Stimulated activated effector memory CD8-positive, alpha-beta T cell treated with anti-CD3 and anti-CD28 coated beads, Interleukin-12 subunit alpha, Interleukin-12 subunit beta, amount 100 ng/mL, for 72 hours (primary cell): ENCODE results near the gene OLFM2.
A peak's percentile ranks its signal among the peaks of the same experiment; 100 is the strongest.
"Not testable (repeated sequence)": the region's sequence is repeated elsewhere in the genome, so short reads cannot be mapped to it uniquely, and the experiment has no call there.

ENCODE experiments used
- ATAC-seq: fragments of 150-1000 bp; cut with Tn5 transposase; 2 replicates; pipeline ENCODE4 v1.10.0; 2021
- DNase-seq, 2 donors: peaks; one replicate each; pipeline ENCODE4 v3.0.0; 2021 to 2022; ENCODE audit warnings: low spot score in 2 of 2
- H3K27ac Mint-ChIP-seq: one replicate; pipeline ENCODE4 v1.8.0; 2022; ENCODE audit warnings: mild to moderate bottlenecking, mixed read lengths
- H3K36me3 Mint-ChIP-seq: one replicate; pipeline ENCODE4 v1.8.0; 2022; ENCODE audit warnings: mild to moderate bottlenecking, mixed read lengths
- H3K4me1 Mint-ChIP-seq: one replicate; pipeline ENCODE4 v1.8.0; 2022; ENCODE audit warnings: mixed read lengths
- H3K4me3 Mint-ChIP-seq: one replicate; pipeline ENCODE4 v1.8.0; 2022; ENCODE audit warnings: mild to moderate bottlenecking, mixed read lengths
- H3K9me3 Mint-ChIP-seq: one replicate; pipeline ENCODE4 v1.8.0; 2022; ENCODE audit warnings: mixed read lengths

OLFM2 gene

GRCh38 chr19:9953802-9954542 lies 17.7 kb upstream of the OLFM2 start:
- H3K9me3 Mint-ChIP-seq, result no peaks in the 10 kb centered on the region
- H3K4me3 Mint-ChIP-seq, result no peak overlapping the region
- no peaks in the 10 kb centered on the region for H3K4me1 Mint-ChIP-seq
- no peak for DNase-seq
- H3K27ac Mint-ChIP-seq, result no peak overlapping the region
- H3K36me3 Mint-ChIP-seq, result no peaks in the 10 kb centered on the region
- no peak for ATAC-seq

- DNase-seq (no peak), ATAC-seq (no peak)
- Mint-ChIP-seq H3K9me3 (no peaks in the 10 kb centered on the region), H3K4me1 (no peaks in the 10 kb centered on the region), H3K4me3 (no peak overlapping the region), H3K36me3 (no peaks in the 10 kb centered on the region), H3K27ac (no peak overlapping the region)
Observed at GRCh38 chr19:9952276-9952675, 16.0 kb upstream of the OLFM2 start.

- H3K9me3 Mint-ChIP-seq, result no peaks in the 10 kb centered on the region
- no peaks in the 10 kb centered on the region for H3K4me1 Mint-ChIP-seq
- ATAC-seq (no peak), DNase-seq (no peak)
- no peak overlapping the region for H3K27ac Mint-ChIP-seq
- no peaks in the 10 kb centered on the region for H3K36me3 Mint-ChIP-seq
- H3K4me3 Mint-ChIP-seq, result no peak overlapping the region
Observed at GRCh38 chr19:9947441-9947840, 11.1 kb upstream of the OLFM2 start.

GRCh38 chr19:9946528-9947125 lies 10.3 kb upstream of the OLFM2 start:
- not testable (repeated sequence) for H3K9me3 Mint-ChIP-seq, H3K4me1 Mint-ChIP-seq, H3K4me3 Mint-ChIP-seq, DNase-seq, H3K27ac Mint-ChIP-seq, H3K36me3 Mint-ChIP-seq, ATAC-seq

- no peak overlapping the region for H3K27ac Mint-ChIP-seq
- DNase-seq, result no peak
- ATAC-seq, result no peak
Observed at GRCh38 chr19:9945319-9945966, 9.1 kb upstream of the OLFM2 start.

DNA sequence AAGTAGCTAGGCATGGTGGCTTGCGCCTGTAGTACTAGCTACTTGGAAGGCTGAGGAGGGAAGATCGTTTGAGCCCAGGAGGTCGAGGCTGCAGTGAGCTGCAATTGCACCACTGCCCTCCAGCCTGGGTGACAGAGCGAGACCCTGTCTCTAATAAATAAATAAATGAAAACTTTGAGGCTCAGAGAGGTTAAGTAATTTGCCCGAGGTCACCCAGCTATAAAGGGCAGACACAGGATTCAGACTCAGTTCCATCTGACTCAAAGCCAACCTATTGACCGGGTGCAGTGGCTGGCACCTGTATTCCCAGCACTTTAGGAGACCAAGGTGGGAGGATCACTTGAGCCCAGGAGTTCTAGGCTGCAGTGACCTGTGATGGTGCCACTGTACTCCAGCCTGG lies 7.4 kb upstream of the OLFM2 start:
- no peaks in the 10 kb centered on the region for H3K4me1 Mint-ChIP-seq
- H3K9me3 Mint-ChIP-seq, result peaks cover 4% of the 10 kb centered on the region
- ATAC-seq (no peak), DNase-seq (no peak)
- H3K27ac Mint-ChIP-seq, result no peak overlapping the region
- H3K4me3 Mint-ChIP-seq, result no peak overlapping the region
- no peaks in the 10 kb centered on the region for H3K36me3 Mint-ChIP-seq

More at GRCh38 chr19:9945319-9945966, 9.1 kb upstream of the OLFM2 start:
- no peak overlapping the region for H3K4me3 Mint-ChIP-seq
- no peaks in the 10 kb centered on the region for H3K4me1 Mint-ChIP-seq
- peaks cover 4% of the 10 kb centered on the region for H3K9me3 Mint-ChIP-seq
- H3K36me3 Mint-ChIP-seq, result no peaks in the 10 kb centered on the region

- Mint-ChIP-seq H3K36me3 (peaks cover 6% of the 10 kb centered on the region), H3K27ac (no peak overlapping the region), H3K4me1 (peaks cover 7% of the 10 kb centered on the region), H3K4me3 (no peak overlapping the region), H3K9me3 (peaks cover 4% of the 10 kb centered on the region)
- no peak for ATAC-seq
- no peak for DNase-seq
Observed at GRCh38 chr19:9941671-9942070, 5.4 kb upstream of the OLFM2 start.

- H3K9me3 Mint-ChIP-seq, result peaks cover 4% of the 10 kb centered on the region
- peaks cover 8% of the 10 kb centered on the region for H3K4me1 Mint-ChIP-seq
- peaks cover 6% of the 10 kb centered on the region for H3K36me3 Mint-ChIP-seq
- H3K27ac Mint-ChIP-seq, result no peak overlapping the region
- ATAC-seq (no peak), DNase-seq (no peak)
- H3K4me3 Mint-ChIP-seq, result no peak overlapping the region
Observed at GRCh38 chr19:9941231-9941630, 4.9 kb upstream of the OLFM2 start.

- H3K27ac Mint-ChIP-seq, result no peak overlapping the region
- no peak overlapping the region for H3K4me3 Mint-ChIP-seq
- ATAC-seq (no peak), DNase-seq (no peak)
- H3K9me3 Mint-ChIP-seq, result peaks cover 4% of the 10 kb centered on the region
- H3K4me1 Mint-ChIP-seq, result peaks cover 9% of the 10 kb centered on the region
- H3K36me3 Mint-ChIP-seq, result peaks cover 6% of the 10 kb centered on the region
Observed at GRCh38 chr19:9940778-9941177, 4.5 kb upstream of the OLFM2 start.

DNA sequence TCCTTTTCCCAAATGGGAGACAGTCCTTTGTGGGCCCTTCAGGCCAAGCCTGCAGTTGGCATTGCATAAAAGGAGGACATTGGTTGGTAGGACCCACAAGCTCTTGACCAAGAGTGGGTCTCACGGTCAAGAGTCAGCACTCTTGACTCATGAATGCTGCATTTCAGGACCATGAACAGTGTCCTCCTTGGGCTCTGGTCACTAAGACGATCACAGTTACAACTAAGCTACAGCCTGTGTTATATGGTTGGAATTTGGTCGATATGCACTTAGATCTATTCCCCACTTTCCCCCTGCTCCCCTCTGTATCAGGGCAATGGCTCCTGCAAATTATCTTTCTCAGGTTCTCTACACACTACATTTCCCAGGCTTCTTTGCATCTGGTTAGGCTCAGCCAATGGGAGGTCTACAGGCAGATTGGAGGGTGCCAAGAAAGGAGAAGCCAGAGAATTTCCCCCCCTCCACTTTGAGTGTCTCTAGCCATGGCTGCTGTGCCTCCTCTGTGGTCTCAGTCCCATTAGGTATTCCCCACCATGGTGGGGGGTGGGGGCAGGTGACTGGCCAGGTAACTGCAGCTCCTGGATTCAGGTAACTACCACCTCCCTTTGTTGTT lies 3.1 kb upstream of the OLFM2 start:
- Mint-ChIP-seq H3K9me3 (peaks cover 4% of the 10 kb centered on the region), H3K27ac (no peak overlapping the region), H3K36me3 (peaks cover 6% of the 10 kb centered on the region), H3K4me3 (no peak overlapping the region), H3K4me1 (peaks cover 23% of the 10 kb centered on the region)
- no peak for DNase-seq
- ATAC-seq, result no peak

DNA sequence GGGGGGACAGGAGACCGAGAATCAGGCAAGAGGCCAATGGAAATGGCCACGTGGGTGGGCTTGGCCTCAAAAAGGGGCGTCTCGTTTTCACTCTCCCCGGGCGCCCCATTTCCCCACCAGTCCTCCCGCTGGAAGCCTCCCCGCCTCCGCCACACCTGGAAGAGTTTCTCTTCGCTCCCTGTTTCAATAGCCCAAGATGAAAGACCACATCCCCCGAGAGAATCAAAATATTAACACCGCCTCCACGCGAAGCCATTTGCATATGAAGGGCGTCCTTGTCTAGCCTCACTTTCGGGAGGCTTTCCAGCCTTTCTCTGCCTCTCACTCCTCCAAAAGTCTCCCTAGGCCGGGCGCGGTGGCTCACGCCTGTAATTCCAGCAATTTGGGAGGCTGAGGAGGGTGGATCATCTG lies 691 bp upstream of the OLFM2 start:
- Mint-ChIP-seq H3K27ac (no peak overlapping the region), H3K9me3 (peaks cover 4% of the 10 kb centered on the region), H3K4me1 (peaks cover 30% of the 10 kb centered on the region), H3K36me3 (peaks cover 6% of the 10 kb centered on the region), H3K4me3 (peak overlapping the region; percentile 62)
- ATAC-seq (no peak), DNase-seq (no peak)

DNA sequence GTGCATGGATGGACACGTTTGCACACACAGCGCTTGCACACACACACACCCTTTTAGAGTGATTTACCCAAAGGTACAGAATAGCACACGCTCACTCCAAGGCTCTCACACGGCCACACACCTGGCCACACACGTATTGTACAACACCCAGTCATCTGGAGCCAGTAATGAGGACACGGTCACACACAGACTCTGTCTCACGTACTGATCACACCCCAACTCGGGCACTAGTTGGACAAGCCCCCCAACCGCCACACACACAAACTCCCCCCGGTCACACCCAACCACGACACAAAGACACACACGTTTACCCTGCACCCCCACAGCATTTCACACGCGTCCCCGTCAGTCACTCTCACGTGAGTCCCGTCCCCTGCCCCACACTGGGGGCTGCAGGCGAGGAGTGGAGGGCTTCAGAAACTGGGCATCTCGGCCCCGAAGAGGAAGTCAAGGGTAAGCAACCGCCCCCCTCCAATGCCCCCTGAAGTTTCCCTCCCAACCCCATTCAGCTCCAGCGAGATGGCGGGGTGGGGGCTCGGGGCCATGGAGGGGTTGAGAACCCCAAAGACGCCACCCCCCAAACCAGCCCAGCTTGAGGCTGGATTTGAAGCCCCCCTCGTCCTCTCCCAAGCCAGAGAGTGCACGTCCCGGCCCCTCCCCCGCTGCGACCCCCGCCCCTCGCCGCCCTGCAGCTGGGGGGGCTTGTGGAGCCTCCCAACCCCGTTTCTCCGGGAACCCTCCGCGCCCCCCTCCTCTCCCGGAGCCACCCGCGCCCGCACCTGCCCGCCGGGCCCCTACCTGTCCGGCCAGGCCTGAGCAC lies 599 bp downstream of the OLFM2 start:
- peaks cover 34% of the 10 kb centered on the region for H3K4me1 Mint-ChIP-seq
- H3K36me3 Mint-ChIP-seq, result peaks cover 6% of the 10 kb centered on the region
- DNase-seq, result no peak
- no peak overlapping the region for H3K27ac Mint-ChIP-seq
- H3K9me3 Mint-ChIP-seq, result no peaks in the 10 kb centered on the region
- ATAC-seq, result peak; percentile 51
- H3K4me3 Mint-ChIP-seq, result peak overlapping the region; percentile 33

DNA sequence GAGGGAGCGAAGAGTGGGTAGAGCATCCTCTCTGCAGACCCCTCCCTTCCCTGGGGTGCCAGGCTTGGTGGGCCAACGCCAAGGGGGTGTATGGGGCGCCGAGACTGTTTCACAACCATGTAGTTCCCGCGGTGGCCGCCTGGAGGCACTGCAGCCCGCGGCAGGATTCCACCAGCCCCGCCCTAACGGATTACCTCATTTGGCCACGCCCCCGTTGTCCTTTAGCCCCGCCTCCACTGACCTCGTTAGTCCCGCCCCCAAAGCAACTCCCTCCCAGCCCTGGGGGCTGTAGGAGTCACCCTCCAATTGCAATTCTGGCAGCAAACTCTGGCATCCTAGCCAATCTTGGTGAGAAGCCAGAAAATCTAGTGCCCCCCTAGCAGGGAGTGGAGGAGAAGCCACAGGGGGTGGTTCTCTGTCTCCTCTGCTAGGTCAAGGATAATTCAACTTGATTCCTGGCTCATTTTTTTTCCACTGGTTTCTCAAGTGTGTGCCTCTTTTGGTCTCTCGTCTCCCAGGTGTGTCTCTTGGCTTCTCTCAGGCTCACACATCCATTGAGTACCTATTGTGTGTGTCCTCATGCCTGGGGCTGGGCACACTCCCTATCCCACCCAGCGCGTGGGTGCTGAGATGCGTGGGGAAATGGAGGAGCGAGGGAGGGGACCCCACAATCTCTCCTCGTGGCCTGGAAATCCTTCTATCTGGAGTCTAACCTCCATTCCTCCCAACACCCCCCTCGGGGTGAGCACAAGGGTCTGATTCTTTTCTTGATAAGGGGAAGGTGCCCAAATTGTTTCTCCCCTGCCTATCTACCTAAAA lies 2.0 kb downstream of the OLFM2 start:
- Mint-ChIP-seq H3K36me3 (peaks cover 6% of the 10 kb centered on the region), H3K9me3 (no peaks in the 10 kb centered on the region), H3K27ac (no peak overlapping the region), H3K4me3 (no peak overlapping the region), H3K4me1 (peaks cover 37% of the 10 kb centered on the region)
- peak; percentile 92 to 96 for DNase-seq
- peak; percentile 76 for ATAC-seq

GRCh38 chr19:9932835-9933234 lies 3.5 kb downstream of the OLFM2 start:
- no peak overlapping the region for H3K4me3 Mint-ChIP-seq
- ATAC-seq (no peak), DNase-seq (no peak)
- no peak overlapping the region for H3K27ac Mint-ChIP-seq
- peaks cover 6% of the 10 kb centered on the region for H3K36me3 Mint-ChIP-seq
- no peaks in the 10 kb centered on the region for H3K9me3 Mint-ChIP-seq
- H3K4me1 Mint-ChIP-seq, result peaks cover 37% of the 10 kb centered on the region
